Lower lobe of right lung (tissue), 2 donors: ENCODE results near the gene FAM98C. TPM values are rescaled to one million over a fixed set of nuclear protein-coding genes. Genes with fewer than 3 reads are reported as not detected.

Source experiments
- ATAC-seq, 2 donors: fragments of 200-7000 bp; cut with Tn5 transposase; one replicate each; pipeline ENCODE4 v1.9.1; 2020 to 2022; ENCODE audit warnings: mild to moderate bottlenecking in 2 of 2, moderate library complexity in 2 of 2
- DNase-seq: peaks from one replicate; pipeline ENCODE4 v3.0.0-alpha.2; 2020
- H3K27ac ChIP-seq: fragments of 200-600 bp; one replicate; pipeline ENCODE4 v1.8.0; 2022
- H3K27me3 ChIP-seq: fragments of 200-600 bp; one replicate; pipeline ENCODE4 v1.8.0; 2022; ENCODE audit warnings: low read depth
- H3K36me3 ChIP-seq: fragments of 200-600 bp; one replicate; pipeline ENCODE4 v1.8.0; 2022; ENCODE audit warnings: mild to moderate bottlenecking
- H3K4me1 ChIP-seq: fragments of 200-600 bp; one replicate; pipeline ENCODE4 v1.8.0; 2022
- H3K4me3 ChIP-seq: fragments of 200-600 bp; one replicate; pipeline ENCODE4 v1.8.0; 2022; ENCODE audit warnings: mild to moderate bottlenecking
- H3K9me3 ChIP-seq: fragments of 200-600 bp; one replicate; pipeline ENCODE4 v1.8.0; 2022
- intact Hi-C: fragments of 100-400 bp; cut with DNase I; formaldehyde crosslinking; loops from one replicate; pipeline ENCODE4 v1.11.0; 2022
- total RNA-seq: library from RNA; stranded (reverse); fragmentation: NEBNext Ultra II Directional; extraction: Animal tissue kit (Norgen Biotek cat#: 25700); gene quantifications from one replicate; pipeline ENCODE4 v1.2.1, GENCODE V29; 2021
- TF ChIP-seq, protein P1 (sequence below): fragments of 200-600 bp; IDR thresholded peaks from one replicate; pipeline ENCODE4 v1.8.0; 2022; ENCODE audit warnings: antibody characterized with exemption, mild to moderate bottlenecking
- donor health status: DM: no; HTN: yes; CAD: no; lungs with severe emphysema.

Gene FAM98C
- total RNA-seq, 1 donor from 2014 or later, result 21.1 TPM

- no peaks in the 10 kb centered on the region for H3K9me3 ChIP-seq
Measured at GRCh38 chr19:38375098-38375493, 27.8 kb upstream of the FAM98C start.

GRCh38 chr19:38375748-38376147 lies 27.1 kb upstream of the FAM98C start:
- intact Hi-C loops, result no loop called here

More at GRCh38 chr19:38375098-38375493, 27.8 kb upstream of the FAM98C start:
- DNase-seq (no peak), ATAC-seq (peak in 1 of 2 donors; percentile 31)
- no peaks in the 10 kb centered on the region for H3K27me3 ChIP-seq
- H3K27ac ChIP-seq, result peak overlapping the region; percentile 91
- H3K4me3 ChIP-seq, result peak overlapping the region; percentile 95
- intact Hi-C loops, result no loop called here
- peaks cover 17% of the 10 kb centered on the region for H3K4me1 ChIP-seq
- peaks cover 38% of the 10 kb centered on the region for H3K36me3 ChIP-seq
- TF ChIP-seq, protein P1, sequence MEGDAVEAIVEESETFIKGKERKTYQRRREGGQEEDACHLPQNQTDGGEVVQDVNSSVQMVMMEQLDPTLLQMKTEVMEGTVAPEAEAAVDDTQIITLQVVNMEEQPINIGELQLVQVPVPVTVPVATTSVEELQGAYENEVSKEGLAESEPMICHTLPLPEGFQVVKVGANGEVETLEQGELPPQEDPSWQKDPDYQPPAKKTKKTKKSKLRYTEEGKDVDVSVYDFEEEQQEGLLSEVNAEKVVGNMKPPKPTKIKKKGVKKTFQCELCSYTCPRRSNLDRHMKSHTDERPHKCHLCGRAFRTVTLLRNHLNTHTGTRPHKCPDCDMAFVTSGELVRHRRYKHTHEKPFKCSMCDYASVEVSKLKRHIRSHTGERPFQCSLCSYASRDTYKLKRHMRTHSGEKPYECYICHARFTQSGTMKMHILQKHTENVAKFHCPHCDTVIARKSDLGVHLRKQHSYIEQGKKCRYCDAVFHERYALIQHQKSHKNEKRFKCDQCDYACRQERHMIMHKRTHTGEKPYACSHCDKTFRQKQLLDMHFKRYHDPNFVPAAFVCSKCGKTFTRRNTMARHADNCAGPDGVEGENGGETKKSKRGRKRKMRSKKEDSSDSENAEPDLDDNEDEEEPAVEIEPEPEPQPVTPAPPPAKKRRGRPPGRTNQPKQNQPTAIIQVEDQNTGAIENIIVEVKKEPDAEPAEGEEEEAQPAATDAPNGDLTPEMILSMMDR, result no peak

GRCh38 chr19:38376576-38376975 lies 26.3 kb upstream of the FAM98C start:
- Histone ChIP-seq H3K4me1 (peaks cover 17% of the 10 kb centered on the region), H3K4me3 (no peak overlapping the region), H3K36me3 (peaks cover 51% of the 10 kb centered on the region), H3K9me3 (no peaks in the 10 kb centered on the region), H3K27me3 (no peaks in the 10 kb centered on the region), H3K27ac (no peak overlapping the region)
- ATAC-seq, result no peak
- intact Hi-C loops, result no loop called here
- DNase-seq, result no peak
- TF ChIP-seq, protein P1, result no peak

More at GRCh38 chr19:38375748-38376147, 27.1 kb upstream of the FAM98C start:
- TF ChIP-seq, protein P1, result no peak
- peak overlapping the region; percentile 95 for H3K4me3 ChIP-seq
- H3K36me3 ChIP-seq, result peaks cover 43% of the 10 kb centered on the region
- no peak for ATAC-seq
- no peak for DNase-seq
- H3K27me3 ChIP-seq, result no peaks in the 10 kb centered on the region
- H3K9me3 ChIP-seq, result no peaks in the 10 kb centered on the region
- H3K27ac ChIP-seq, result no peak overlapping the region
- peaks cover 17% of the 10 kb centered on the region for H3K4me1 ChIP-seq

- TF ChIP-seq, protein P1, result no peak
- no peaks in the 10 kb centered on the region for H3K27me3 ChIP-seq
- peaks cover 56% of the 10 kb centered on the region for H3K36me3 ChIP-seq
- ATAC-seq (no peak), DNase-seq (no peak)
- intact Hi-C loops, result no loop called here
- no peaks in the 10 kb centered on the region for H3K9me3 ChIP-seq
- peaks cover 17% of the 10 kb centered on the region for H3K4me1 ChIP-seq
- H3K4me3 ChIP-seq, result no peak overlapping the region
- H3K27ac ChIP-seq, result no peak overlapping the region
Measured at GRCh38 chr19:38377052-38377451, 25.8 kb upstream of the FAM98C start.

GRCh38 chr19:38378866-38379265 lies 24.0 kb upstream of the FAM98C start:
- Histone ChIP-seq H3K36me3 (peaks cover 74% of the 10 kb centered on the region), H3K4me1 (peaks cover 17% of the 10 kb centered on the region), H3K9me3 (no peaks in the 10 kb centered on the region), H3K4me3 (no peak overlapping the region), H3K27me3 (no peaks in the 10 kb centered on the region), H3K27ac (no peak overlapping the region)
- TF ChIP-seq, protein P1, result no peak
- no peak for ATAC-seq
- intact Hi-C loops, result no loop called here
- DNase-seq, result no peak

- intact Hi-C loops, result no loop called here
- H3K36me3 ChIP-seq, result peaks cover 77% of the 10 kb centered on the region
- DNase-seq (no peak), ATAC-seq (no peak)
- no peak overlapping the region for H3K27ac ChIP-seq
- H3K4me3 ChIP-seq, result no peak overlapping the region
- TF ChIP-seq, protein P1, result no peak
- peaks cover 12% of the 10 kb centered on the region for H3K27me3 ChIP-seq
- no peaks in the 10 kb centered on the region for H3K9me3 ChIP-seq
- peaks cover 9% of the 10 kb centered on the region for H3K4me1 ChIP-seq
Measured at GRCh38 chr19:38381138-38381537, 21.8 kb upstream of the FAM98C start.
